ENCODE data around the gene AOC3.
"Not testable (repeated sequence)": the region's sequence is repeated elsewhere in the genome, so short reads cannot be mapped to it uniquely, and the experiment has no call there.

AOC3 gene

GRCh38 chr17:42867694-42868261 lies 16.8 kb downstream of the AOC3 start:
- not testable (repeated sequence) for H3K9me3 ChIP-seq (ENCODE audit: control insufficient read depth, insufficient read depth, low read length); H3K4me3 ChIP-seq (ENCODE audit: low read length); H3K27ac ChIP-seq (ENCODE audit: low read length); DNase-seq (ENCODE audit: low read depth, low spot score); H3K4me1 ChIP-seq (ENCODE audit: control insufficient read depth, insufficient read depth, low read length); H3K27me3 ChIP-seq (ENCODE audit: control insufficient read depth, insufficient read depth, low read length); H3K36me3 ChIP-seq (ENCODE audit: control insufficient read depth, insufficient read depth, low read length)
- no CpG with 5 or more reads among the region's 21 CpGs for WGBS (ENCODE audit: insufficient coverage, insufficient read length)

- Histone ChIP-seq H3K4me3 (ENCODE audit: low read length) (no peak overlapping the region), H3K9me3 (ENCODE audit: control insufficient read depth, insufficient read depth, low read length) (no peaks in the 10 kb centered on the region), H3K4me1 (ENCODE audit: control insufficient read depth, insufficient read depth, low read length) (no peaks in the 10 kb centered on the region), H3K27ac (ENCODE audit: low read length) (no peak overlapping the region), H3K27me3 (ENCODE audit: control insufficient read depth, insufficient read depth, low read length) (no peaks in the 10 kb centered on the region), H3K36me3 (ENCODE audit: control insufficient read depth, insufficient read depth, low read length) (no peaks in the 10 kb centered on the region)
- DNase-seq (ENCODE audit: low read depth, low spot score) = no peak
- no CpG with 5 or more reads among the region's 12 CpGs for WGBS (ENCODE audit: insufficient coverage, insufficient read length)
These were observed 17.3 kb downstream of the AOC3 start for GRCh38 chr17:42868338-42868737.

GRCh38 chr17:42871647-42872046 lies 20.6 kb downstream of the AOC3 start:
- H3K36me3 ChIP-seq (ENCODE audit: control insufficient read depth, insufficient read depth, low read length) = no peaks in the 10 kb centered on the region
- H3K27ac ChIP-seq (ENCODE audit: low read length) = no peak overlapping the region
- H3K4me1 ChIP-seq (ENCODE audit: control insufficient read depth, insufficient read depth, low read length) = no peaks in the 10 kb centered on the region
- DNase-seq (ENCODE audit: low read depth, low spot score) = no peak
- no peaks in the 10 kb centered on the region for H3K9me3 ChIP-seq (ENCODE audit: control insufficient read depth, insufficient read depth, low read length)
- no CpG with 5 or more reads among the region's 4 CpGs for WGBS (ENCODE audit: insufficient coverage, insufficient read length)
- no peaks in the 10 kb centered on the region for H3K27me3 ChIP-seq (ENCODE audit: control insufficient read depth, insufficient read depth, low read length)
- no peak overlapping the region for H3K4me3 ChIP-seq (ENCODE audit: low read length)

GRCh38 chr17:42872251-42872965 lies 21.4 kb downstream of the AOC3 start:
- no peak overlapping the region for H3K4me3 ChIP-seq (ENCODE audit: low read length)
- H3K4me1 ChIP-seq (ENCODE audit: control insufficient read depth, insufficient read depth, low read length) = no peaks in the 10 kb centered on the region
- H3K36me3 ChIP-seq (ENCODE audit: control insufficient read depth, insufficient read depth, low read length) = no peaks in the 10 kb centered on the region
- DNase-seq (ENCODE audit: low read depth, low spot score) = no peak
- no CpG with 5 or more reads among the region's 13 CpGs for WGBS (ENCODE audit: insufficient coverage, insufficient read length)
- no peak overlapping the region for H3K27ac ChIP-seq (ENCODE audit: low read length)
- H3K9me3 ChIP-seq (ENCODE audit: control insufficient read depth, insufficient read depth, low read length) = no peaks in the 10 kb centered on the region
- no peaks in the 10 kb centered on the region for H3K27me3 ChIP-seq (ENCODE audit: control insufficient read depth, insufficient read depth, low read length)

GRCh38 chr17:42873315-42873714 lies 22.3 kb downstream of the AOC3 start:
- Histone ChIP-seq H3K36me3 (ENCODE audit: control insufficient read depth, insufficient read depth, low read length) (no peaks in the 10 kb centered on the region), H3K4me3 (ENCODE audit: low read length) (no peak overlapping the region), H3K27ac (ENCODE audit: low read length) (no peak overlapping the region), H3K27me3 (ENCODE audit: control insufficient read depth, insufficient read depth, low read length) (no peaks in the 10 kb centered on the region), H3K4me1 (ENCODE audit: control insufficient read depth, insufficient read depth, low read length) (no peaks in the 10 kb centered on the region; the same call in 1 of the 2 replicates), H3K9me3 (ENCODE audit: control insufficient read depth, insufficient read depth, low read length) (no peaks in the 10 kb centered on the region)
- DNase-seq (ENCODE audit: low read depth, low spot score) = no peak
- no CpG with 5 or more reads among the region's 6 CpGs for WGBS (ENCODE audit: insufficient coverage, insufficient read length)

- not testable (repeated sequence) for H3K27me3 ChIP-seq (ENCODE audit: control insufficient read depth, insufficient read depth, low read length); H3K4me1 ChIP-seq (ENCODE audit: control insufficient read depth, insufficient read depth, low read length); H3K36me3 ChIP-seq (ENCODE audit: control insufficient read depth, insufficient read depth, low read length); H3K4me3 ChIP-seq (ENCODE audit: low read length); H3K9me3 ChIP-seq (ENCODE audit: control insufficient read depth, insufficient read depth, low read length); H3K27ac ChIP-seq (ENCODE audit: low read length); DNase-seq (ENCODE audit: low read depth, low spot score)
- WGBS (ENCODE audit: insufficient coverage, insufficient read length) = no CpG with 5 or more reads among the region's 12 CpGs
These were observed 23.1 kb downstream of the AOC3 start for GRCh38 chr17:42873932-42874695.

GRCh38 chr17:42877037-42877436 lies 26.0 kb downstream of the AOC3 start:
- no CpG with 5 or more reads among the region's 10 CpGs for WGBS (ENCODE audit: insufficient coverage, insufficient read length)
- Histone ChIP-seq H3K9me3 (ENCODE audit: control insufficient read depth, insufficient read depth, low read length) (no peaks in the 10 kb centered on the region), H3K27ac (ENCODE audit: low read length) (no peak overlapping the region), H3K27me3 (ENCODE audit: control insufficient read depth, insufficient read depth, low read length) (0 out of 2 replicates have a peak, but pooled peaks cover 1% of the 10 kb centered on the region), H3K4me3 (ENCODE audit: low read length) (no peak overlapping the region), H3K36me3 (ENCODE audit: control insufficient read depth, insufficient read depth, low read length) (no peaks in the 10 kb centered on the region), H3K4me1 (ENCODE audit: control insufficient read depth, insufficient read depth, low read length) (peaks cover 3% of the 10 kb centered on the region; the same call in 1 of the 2 replicates)
- DNase-seq (ENCODE audit: low read depth, low spot score) = no peak

- H3K4me1 ChIP-seq (ENCODE audit: control insufficient read depth, insufficient read depth, low read length) = peaks cover 3% of the 10 kb centered on the region; the same call in 1 of the 2 replicates
- no peak overlapping the region for H3K27ac ChIP-seq (ENCODE audit: low read length)
- no peaks in the 10 kb centered on the region for H3K36me3 ChIP-seq (ENCODE audit: control insufficient read depth, insufficient read depth, low read length)
- H3K4me3 ChIP-seq (ENCODE audit: low read length) = no peak overlapping the region
- no CpG with 5 or more reads among the region's 13 CpGs for WGBS (ENCODE audit: insufficient coverage, insufficient read length)
- no peaks in the 10 kb centered on the region for H3K9me3 ChIP-seq (ENCODE audit: control insufficient read depth, insufficient read depth, low read length)
- DNase-seq (ENCODE audit: low read depth, low spot score) = no peak
- 0 out of 2 replicates have a peak, but pooled peaks cover 1% of the 10 kb centered on the region for H3K27me3 ChIP-seq (ENCODE audit: control insufficient read depth, insufficient read depth, low read length)
These were observed 27.3 kb downstream of the AOC3 start for GRCh38 chr17:42878123-42878880.

- DNase-seq (ENCODE audit: low read depth, low spot score) = no peak
- no peak overlapping the region for H3K4me3 ChIP-seq (ENCODE audit: low read length)
- 0 out of 2 replicates have a peak, but pooled peaks cover 1% of the 10 kb centered on the region for H3K27me3 ChIP-seq (ENCODE audit: control insufficient read depth, insufficient read depth, low read length)
- no CpG with 5 or more reads among the region's 8 CpGs for WGBS (ENCODE audit: insufficient coverage, insufficient read length)
- peaks cover 3% of the 10 kb centered on the region; the same call in 1 of the 2 replicates for H3K4me1 ChIP-seq (ENCODE audit: control insufficient read depth, insufficient read depth, low read length)
- H3K9me3 ChIP-seq (ENCODE audit: control insufficient read depth, insufficient read depth, low read length) = no peaks in the 10 kb centered on the region
- H3K27ac ChIP-seq (ENCODE audit: low read length) = no peak overlapping the region
- no peaks in the 10 kb centered on the region for H3K36me3 ChIP-seq (ENCODE audit: control insufficient read depth, insufficient read depth, low read length)
These were observed 28.1 kb downstream of the AOC3 start for GRCh38 chr17:42878924-42879595.
